ENCODE results near the gene UIMC1. TPM values are rescaled to one million over a fixed set of nuclear protein-coding genes. Genes with fewer than 3 reads are reported as not detected.

The UIMC1 gene
- total RNA-seq, 1 donor from 2014 or later, result 67.7 TPM

DNA sequence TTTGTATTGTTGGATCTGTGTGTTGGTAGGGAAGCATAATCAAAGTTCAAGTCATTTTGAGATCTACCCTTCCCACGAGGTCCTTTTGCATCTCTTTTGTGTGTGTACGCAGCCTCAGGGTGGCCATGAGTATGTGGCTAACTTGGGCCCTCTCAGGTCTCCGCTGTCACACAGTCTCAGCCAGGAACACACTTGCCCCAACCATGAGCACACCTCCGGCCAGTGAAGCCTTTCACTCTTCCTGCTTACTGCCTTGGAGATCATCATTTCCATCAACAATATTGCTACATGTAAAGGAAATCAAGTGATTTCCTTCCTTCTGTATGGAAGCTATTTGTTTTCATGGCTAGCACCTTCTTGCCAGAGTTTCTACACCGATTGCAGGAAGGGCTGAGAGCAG is 29.9 kb upstream of the UIMC1 start:
- Histone ChIP-seq H3K36me3 (no peaks in the 10 kb centered on the region), H4K20me1 (ENCODE audit: low read depth) (peaks cover 64% of the 10 kb centered on the region), H3K9ac (no peak overlapping the region), H3K9me3 (ENCODE audit: low read depth) (no peaks in the 10 kb centered on the region), H3F3A (ENCODE audit: low read depth) (peaks cover 4% of the 10 kb centered on the region), H3K79me2 (ENCODE audit: low read depth) (peaks cover 69% of the 10 kb centered on the region), H3K27me3 (no peaks in the 10 kb centered on the region), H2AFZ (replicated peaks) (no peak overlapping the region), H3K27ac (no peak overlapping the region), H3K4me2 (no peak overlapping the region), H3K4me1 (peaks cover 8% of the 10 kb centered on the region), H3K4me3 (no peak overlapping the region)
- H3K36me3 Mint-ChIP-seq, result peaks cover 18% of the 10 kb centered on the region
- peaks cover 2% of the 10 kb centered on the region for H3K9me3 Mint-ChIP-seq
- no peak for DNase-seq (ENCODE audit: low spot score)
- H3K27ac Mint-ChIP-seq, result peak overlapping the region; percentile 77
- TF ChIP-seq, protein P1, sequence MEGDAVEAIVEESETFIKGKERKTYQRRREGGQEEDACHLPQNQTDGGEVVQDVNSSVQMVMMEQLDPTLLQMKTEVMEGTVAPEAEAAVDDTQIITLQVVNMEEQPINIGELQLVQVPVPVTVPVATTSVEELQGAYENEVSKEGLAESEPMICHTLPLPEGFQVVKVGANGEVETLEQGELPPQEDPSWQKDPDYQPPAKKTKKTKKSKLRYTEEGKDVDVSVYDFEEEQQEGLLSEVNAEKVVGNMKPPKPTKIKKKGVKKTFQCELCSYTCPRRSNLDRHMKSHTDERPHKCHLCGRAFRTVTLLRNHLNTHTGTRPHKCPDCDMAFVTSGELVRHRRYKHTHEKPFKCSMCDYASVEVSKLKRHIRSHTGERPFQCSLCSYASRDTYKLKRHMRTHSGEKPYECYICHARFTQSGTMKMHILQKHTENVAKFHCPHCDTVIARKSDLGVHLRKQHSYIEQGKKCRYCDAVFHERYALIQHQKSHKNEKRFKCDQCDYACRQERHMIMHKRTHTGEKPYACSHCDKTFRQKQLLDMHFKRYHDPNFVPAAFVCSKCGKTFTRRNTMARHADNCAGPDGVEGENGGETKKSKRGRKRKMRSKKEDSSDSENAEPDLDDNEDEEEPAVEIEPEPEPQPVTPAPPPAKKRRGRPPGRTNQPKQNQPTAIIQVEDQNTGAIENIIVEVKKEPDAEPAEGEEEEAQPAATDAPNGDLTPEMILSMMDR (IDR thresholded peaks at IDR 0.05), result no peak
- no peak for TF ChIP-seq EZH2phosphoT487 (IDR thresholded peaks at IDR 0.05)
- H3K4me3 Mint-ChIP-seq, result no peak overlapping the region
- peaks cover 9% of the 10 kb centered on the region for H3K4me1 Mint-ChIP-seq
- no peaks in the 10 kb centered on the region for H3K27me3 Mint-ChIP-seq (ENCODE audit: insufficient read depth, low read depth)

DNA sequence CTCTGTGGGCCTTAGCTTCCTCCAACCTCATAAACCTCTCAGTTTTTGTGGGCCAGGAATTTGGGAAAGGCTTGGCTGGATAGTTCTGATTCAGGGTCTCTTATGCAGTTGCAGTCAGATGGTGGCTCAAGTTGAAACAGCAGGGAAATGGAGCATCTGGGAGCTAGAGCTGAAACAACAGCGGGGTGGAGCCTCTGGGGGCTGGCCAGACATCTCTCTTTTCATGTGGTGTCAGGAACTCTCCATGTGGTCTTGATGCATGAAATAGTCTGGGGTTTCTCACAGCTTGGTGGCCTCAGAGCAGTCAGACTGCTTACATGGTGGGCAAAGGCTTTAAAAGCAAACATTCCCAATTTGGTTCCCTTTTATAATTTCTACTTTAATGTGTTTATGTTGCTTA is 29.4 kb upstream of the UIMC1 start:
- peaks cover 5% of the 10 kb centered on the region for H3K9me3 Mint-ChIP-seq
- DNase-seq (ENCODE audit: low spot score), result peak; percentile 28
- peaks cover 20% of the 10 kb centered on the region for H3K36me3 Mint-ChIP-seq
- H3K4me2 ChIP-seq, result peak overlapping the region; percentile 22
- no peaks in the 10 kb centered on the region for H3K27me3 Mint-ChIP-seq (ENCODE audit: insufficient read depth, low read depth)
- H3K4me1 ChIP-seq, result peaks cover 8% of the 10 kb centered on the region
- H3K27ac Mint-ChIP-seq, result no peak overlapping the region
- peaks cover 9% of the 10 kb centered on the region for H3K4me1 Mint-ChIP-seq
- H3K27ac ChIP-seq, result no peak overlapping the region
- TF ChIP-seq EZH2 (IDR thresholded peaks at IDR 0.05) (no peak), EZH2phosphoT487 (IDR thresholded peaks at IDR 0.05) (no peak)
- TF ChIP-seq, protein P1 (IDR thresholded peaks at IDR 0.05), result no peak
- peak overlapping the region; percentile 5 for H3K4me3 Mint-ChIP-seq
- no peaks in the 10 kb centered on the region for H3K27me3 ChIP-seq
- peaks cover 4% of the 10 kb centered on the region for H3F3A ChIP-seq (ENCODE audit: low read depth)
- peaks cover 69% of the 10 kb centered on the region for H4K20me1 ChIP-seq (ENCODE audit: low read depth)
- H3K36me3 ChIP-seq, result no peaks in the 10 kb centered on the region
- H3K9me3 ChIP-seq (ENCODE audit: low read depth), result no peaks in the 10 kb centered on the region
- peaks cover 74% of the 10 kb centered on the region for H3K79me2 ChIP-seq (ENCODE audit: low read depth)
- H3K9ac ChIP-seq, result no peak overlapping the region
- H2AFZ ChIP-seq (replicated peaks), result no peak overlapping the region
- H3K4me3 ChIP-seq, result no peak overlapping the region

DNA sequence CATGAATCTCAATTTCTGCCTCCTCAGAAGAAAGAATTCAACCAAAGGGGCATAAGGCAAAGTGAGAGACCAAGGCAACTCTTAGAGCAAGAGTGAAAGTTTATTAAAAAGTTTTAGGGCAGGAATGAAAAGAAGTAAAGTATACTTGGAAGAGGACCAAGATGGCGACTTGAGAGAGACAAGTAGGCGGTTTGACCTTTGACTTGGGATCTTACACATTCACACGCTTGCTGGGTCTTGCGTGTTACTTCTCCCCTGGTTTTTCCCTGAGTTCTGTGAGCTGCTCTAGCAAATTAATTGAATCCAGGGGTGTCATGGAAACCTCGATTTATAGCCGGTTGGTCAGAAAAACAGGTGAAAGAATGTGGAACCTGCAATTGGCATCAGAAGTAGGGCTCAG is 22.9 kb upstream of the UIMC1 start:
- H3K9me3 Mint-ChIP-seq, result peaks cover 9% of the 10 kb centered on the region
- no peak overlapping the region for H3K27ac Mint-ChIP-seq
- no peak for TF ChIP-seq EZH2 (IDR thresholded peaks at IDR 0.05)
- TF ChIP-seq, protein P1 (IDR thresholded peaks at IDR 0.05), result no peak
- TF ChIP-seq EZH2phosphoT487 (IDR thresholded peaks at IDR 0.05), result no peak
- Histone ChIP-seq H4K20me1 (ENCODE audit: low read depth) (peaks cover 35% of the 10 kb centered on the region), H3K27me3 (no peaks in the 10 kb centered on the region), H3K79me2 (ENCODE audit: low read depth) (peaks cover 89% of the 10 kb centered on the region), H3K4me3 (no peak overlapping the region), H3F3A (ENCODE audit: low read depth) (peaks cover under 1% of the 10 kb centered on the region), H3K36me3 (no peaks in the 10 kb centered on the region), H3K4me2 (no peak overlapping the region), H3K27ac (no peak overlapping the region), H3K9ac (no peak overlapping the region), H3K9me3 (ENCODE audit: low read depth) (no peaks in the 10 kb centered on the region), H3K4me1 (no peaks in the 10 kb centered on the region), H2AFZ (replicated peaks) (no peak overlapping the region)
- no peak overlapping the region for H3K4me3 Mint-ChIP-seq
- no peak for DNase-seq (ENCODE audit: low spot score)
- peaks cover 5% of the 10 kb centered on the region for H3K4me1 Mint-ChIP-seq
- no peaks in the 10 kb centered on the region for H3K27me3 Mint-ChIP-seq (ENCODE audit: insufficient read depth, low read depth)
- H3K36me3 Mint-ChIP-seq, result peaks cover 40% of the 10 kb centered on the region
